GM18519 (cell line): ENCODE results near the gene MRPL18.

Experiments
- ATAC-seq: cut with Tn5 transposase; IDR thresholded peaks from one replicate; pipeline ENCODE4 v1.9.1; 2021; ENCODE audit warnings: mild to moderate bottlenecking, moderate library complexity; ENCODE audit not compliant: unreplicated experiment, low FRiP score

The MRPL18 gene

DNA sequence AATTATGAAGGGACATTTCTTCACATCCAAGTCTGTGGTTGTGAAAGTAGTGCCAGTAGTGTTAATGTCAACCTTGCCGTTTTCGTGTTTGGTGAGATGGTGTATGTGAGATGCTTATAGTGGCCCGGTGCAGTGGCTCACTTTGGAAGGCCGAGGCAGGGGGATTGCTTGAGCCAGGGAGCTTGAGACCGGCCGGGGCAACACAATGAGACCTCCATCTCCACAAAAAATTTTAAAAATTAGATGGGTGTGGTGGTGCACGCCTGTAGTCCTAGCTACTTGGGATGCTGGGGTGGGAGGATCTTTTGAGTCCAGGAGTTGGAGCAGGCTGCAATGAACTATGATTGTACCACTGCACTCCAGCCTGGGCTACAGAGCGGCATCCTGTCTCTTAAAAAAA lies 47.2 kb downstream of the MRPL18 start:
- ATAC-seq = no peak

- no peak for ATAC-seq
Observed at GRCh38 chr6:159838020-159838744, 47.9 kb downstream of the MRPL18 start.

DNA sequence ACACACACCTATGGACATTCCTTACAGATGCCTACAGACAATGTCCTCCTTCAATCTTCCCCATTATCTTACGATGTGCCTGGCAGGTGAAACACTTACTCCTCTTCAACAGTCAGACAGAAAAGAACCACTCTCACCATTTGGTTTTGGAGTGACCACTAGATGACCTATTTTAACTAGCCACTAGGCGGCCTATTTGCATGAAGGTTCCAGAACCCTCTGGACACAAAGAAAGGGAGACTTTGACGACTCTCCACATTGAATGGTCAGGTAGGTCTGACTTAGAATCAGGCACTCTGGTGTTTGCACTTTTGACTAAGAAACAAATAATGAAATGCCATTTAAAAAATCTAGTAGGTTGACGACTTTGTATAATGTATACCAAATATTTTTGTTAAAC lies 51.8 kb downstream of the MRPL18 start:
- ATAC-seq = no peak

DNA sequence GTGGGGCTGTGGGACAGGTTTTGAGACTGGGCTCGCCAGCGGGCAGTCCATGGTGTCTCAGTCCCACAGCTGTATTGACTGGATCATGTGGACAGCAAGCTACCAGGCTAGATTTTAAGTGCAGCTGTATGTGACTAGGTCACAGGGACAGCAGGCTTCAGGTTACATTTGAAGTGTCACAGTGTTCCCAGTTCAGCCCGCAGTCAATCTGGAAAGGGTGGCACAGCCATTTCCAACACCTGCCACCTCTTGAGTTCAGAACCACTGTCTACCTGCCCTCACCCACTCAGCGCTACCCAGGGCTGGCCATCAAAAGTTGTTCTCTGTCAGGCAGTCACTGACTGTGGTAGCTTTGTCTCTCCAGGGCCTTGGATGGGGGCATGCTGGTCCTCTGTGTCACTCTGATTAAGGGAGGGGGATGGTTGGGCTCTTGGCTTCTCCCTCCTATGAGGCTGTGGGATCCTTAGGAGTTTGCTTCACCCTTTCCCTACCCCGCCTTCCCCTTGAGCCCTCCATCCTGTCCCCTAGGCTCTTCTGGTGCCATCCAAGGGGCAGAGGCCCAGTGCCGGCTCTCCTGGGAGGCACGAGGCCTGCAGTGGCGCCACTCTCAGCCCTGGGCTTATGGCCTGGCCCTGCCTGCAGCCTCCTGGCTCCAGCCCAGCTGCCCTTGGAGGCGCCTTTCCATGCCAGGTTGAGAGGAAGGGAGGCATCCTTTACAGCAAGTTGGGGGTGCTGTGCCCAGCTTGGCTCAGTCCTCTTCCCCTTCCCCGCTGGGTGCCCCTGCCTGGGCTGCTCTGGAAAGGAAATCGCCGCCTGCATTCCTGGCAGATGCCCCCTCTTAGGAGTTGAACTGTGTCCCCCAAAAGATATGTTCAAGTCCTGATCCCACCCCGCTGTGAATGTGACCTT lies 54.7 kb downstream of the MRPL18 start:
- no peak for ATAC-seq
